Lung (tissue), 12 donors: ENCODE results near the gene COL4A2. TPM values are rescaled to one million over a fixed set of nuclear protein-coding genes. Genes with fewer than 3 reads are reported as not detected.

Experiments
- ATAC-seq: fragments of 200-7000 bp; cut with Tn5 transposase; one replicate; pipeline ENCODE4 v1.9.1; 2020; ENCODE audit warnings: moderate number of reproducible peaks; ENCODE audit not compliant: insufficient read depth, low FRiP score
- DNase-seq, 3 donors: peaks; one replicate each; pipeline ENCODE4 v3.0.0-alpha.2; 2013 to 2017
- H3K27ac ChIP-seq, 2 donors: one replicate each; pipeline ENCODE4 v1.5.1; 2013; ENCODE audit warnings: mild to moderate bottlenecking in 2 of 2, moderate library complexity in 2 of 2, control low read depth in 1 of 2, inconsistent platforms in 1 of 2, low read depth in 1 of 2, low read length in 1 of 2
- H3K27me3 ChIP-seq, 3 donors: one replicate each; pipeline ENCODE4 v1.5.1; 2013; ENCODE audit warnings: low read length in 2 of 3; ENCODE audit not compliant: control insufficient read depth in 3 of 3, insufficient read depth in 3 of 3
- H3K36me3 ChIP-seq, 4 donors: one replicate each; pipeline ENCODE4 v1.5.1; 2013; ENCODE audit warnings: low read length in 4 of 4, mild to moderate bottlenecking in 1 of 4, moderate library complexity in 1 of 4; ENCODE audit not compliant: control insufficient read depth in 4 of 4, insufficient read depth in 4 of 4
- H3K4me1 ChIP-seq, 5 donors: one replicate each; pipeline ENCODE4 v1.5.1; 2013; ENCODE audit warnings: low read length in 5 of 5, mild to moderate bottlenecking in 2 of 5, moderate library complexity in 1 of 5; ENCODE audit not compliant: control insufficient read depth in 5 of 5, insufficient read depth in 5 of 5
- H3K4me3 ChIP-seq: one replicate; pipeline ENCODE4 v1.5.1; 2013; ENCODE audit warnings: mild to moderate bottlenecking, control low read depth, moderate library complexity
- H3K9ac ChIP-seq, 2 donors: one replicate each; pipeline ENCODE4 v1.5.1; 2013; ENCODE audit warnings: low read length in 2 of 2, control low read depth in 1 of 2; ENCODE audit not compliant: insufficient read depth in 1 of 2
- H3K9me3 ChIP-seq, 4 donors: one replicate each; pipeline ENCODE4 v1.5.1; 2013; ENCODE audit warnings: low read length in 3 of 4, mild to moderate bottlenecking in 1 of 4, moderate library complexity in 1 of 4; ENCODE audit not compliant: control insufficient read depth in 4 of 4, insufficient read depth in 3 of 4
- CTCF ChIP-seq: IDR thresholded peaks from 2 replicates; pipeline ENCODE4 v1.5.1; 2012; ENCODE audit warnings: mild to moderate bottlenecking; ENCODE audit errors: control extremely low read depth, extremely low read depth
- WGBS, 2 donors: extraction: QIAGEN DNeasy Blood & Tissue Kit; methylation state at CpG; one replicate each; pipeline ENCODE4 v1.1.7; 2013; 5-methylcytosine and 5-hydroxymethylcytosine counted together
- polyA plus RNA-seq, 2 donors: library from polyadenylated mRNA; stranded (reverse); fragments of 200-250 nt; gene quantifications; one replicate each; pipeline ENCODE4 v1.2.1, GENCODE V29; 2013
- total RNA-seq, 2 donors: library from RNA; depleted of rRNA in 1 of 2; stranded (reverse); fragments of >200 nt in 1 of 2; gene quantifications; one replicate each; pipeline ENCODE4 v1.2.1, GENCODE V29; 2014 to 2021
- donor health status: control.
- donor health status: control.
- donor health status: Bipolar disorder and iron deficiency.
- donor health status: healthy.
- donor health status: DM: yes; HTN: yes; CAD: no.

The COL4A2 gene
- total and polyA plus RNA-seq, 4 donors = 169 to 627 (median 339) TPM

GRCh38 chr13:110424569-110425443 lies 117.7 kb downstream of the COL4A2 start:
- Histone ChIP-seq H3K4me1 (peaks cover 0 to 11% (median 5%) of the 10 kb centered on the region in 5 donors), H3K9ac (no peak overlapping the region), H3K36me3 (peaks cover 8 to 18% (median 11%) of the 10 kb centered on the region in 4 donors), H3K9me3 (no peaks in the 10 kb centered on the region), H3K27ac (no peak overlapping the region), H3K4me3 (no peak overlapping the region), H3K27me3 (no peaks in the 10 kb centered on the region)
- 76 to 80% methylated on average over 26 of the region's 26 CpGs for WGBS, 2 donors
- no peak for TF ChIP-seq CTCF
- ATAC-seq (no peak), DNase-seq (no peak)

GRCh38 chr13:110425444-110425780 lies 118.3 kb downstream of the COL4A2 start:
- WGBS, 2 donors = 50 to 58% methylated on average over 8 of the region's 8 CpGs
- no peaks in the 10 kb centered on the region for H3K9me3 ChIP-seq
- no peak overlapping the region for H3K4me3 ChIP-seq
- H3K27ac ChIP-seq = peak overlapping the region in 1 of 2 donors; percentile 4
- no peaks in the 10 kb centered on the region for H3K27me3 ChIP-seq
- TF ChIP-seq CTCF = no peak
- no peak overlapping the region for H3K9ac ChIP-seq
- no peak for ATAC-seq
- H3K36me3 ChIP-seq = peaks cover 8 to 22% (median 13%) of the 10 kb centered on the region in 4 donors
- H3K4me1 ChIP-seq = peaks cover 0 to 11% (median 5%) of the 10 kb centered on the region in 5 donors
- no peak for DNase-seq

- TF ChIP-seq CTCF = no peak
- H3K27ac ChIP-seq = no peak overlapping the region
- ATAC-seq (no peak), DNase-seq (peak in 1 of 3 donors; percentile 43)
- H3K9ac ChIP-seq = no peak overlapping the region
- no peaks in the 10 kb centered on the region for H3K27me3 ChIP-seq
- H3K9me3 ChIP-seq = no peaks in the 10 kb centered on the region
- WGBS, 2 donors = 69 to 77% methylated on average over 4 of the region's 4 CpGs
- H3K36me3 ChIP-seq = peaks cover 10 to 27% (median 19%) of the 10 kb centered on the region in 4 donors
- H3K4me1 ChIP-seq = peaks cover 0 to 10% (median 7%) of the 10 kb centered on the region in 5 donors
- no peak overlapping the region for H3K4me3 ChIP-seq
These were observed 119.7 kb downstream of the COL4A2 start for GRCh38 chr13:110426735-110427134.
